Umbilical cord (tissue), 2 donors: Measurements from ENCODE around the gene MAML2. TPM values are rescaled to one million over a fixed set of nuclear protein-coding genes. Genes with fewer than 3 reads are reported as not detected.

Experiments used
- DNase-seq: peaks from one replicate; pipeline ENCODE4 v3.0.0-alpha.2; 2015; ENCODE audit warnings: low spot score
- total RNA-seq: library from RNA; depleted of rRNA; stranded (reverse); fragments of >200 nt; gene quantifications from one replicate; pipeline ENCODE4 v1.2.3, GENCODE V29; 2014; ENCODE audit warnings: low replicate concordance; ENCODE audit not compliant: insufficient read depth

The MAML2 gene
- total RNA-seq, 1 donor from 2014 or later = 17.1 TPM

GRCh38 chr11:96105197-96105895 lies 237.6 kb downstream of the MAML2 start:
- no peak for DNase-seq

- DNase-seq = peak; percentile 78
These were observed 238.5 kb downstream of the MAML2 start for GRCh38 chr11:96104496-96104895.

GRCh38 chr11:96103721-96104120 lies 239.3 kb downstream of the MAML2 start:
- DNase-seq = no peak

GRCh38 chr11:96103102-96103501 lies 239.9 kb downstream of the MAML2 start:
- DNase-seq = no peak

DNA sequence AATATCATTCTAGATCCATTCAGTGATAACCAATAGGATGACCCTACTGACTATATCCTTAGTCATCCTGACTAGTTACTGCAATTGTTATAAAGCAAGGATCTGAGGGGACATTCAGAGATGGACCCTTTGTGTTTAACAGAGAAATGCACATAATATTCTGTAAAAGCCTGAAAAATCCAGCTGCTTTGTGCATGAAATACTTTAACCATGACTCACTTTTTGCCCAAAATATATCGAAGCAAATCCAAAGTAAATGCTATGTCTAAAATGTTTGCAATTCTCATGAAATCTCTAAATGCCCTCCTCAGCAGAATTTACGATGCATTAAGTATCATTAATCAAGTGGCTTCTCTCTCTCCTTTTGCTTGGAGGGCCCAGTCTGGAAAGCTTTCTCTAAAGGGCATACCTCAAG lies 240.3 kb downstream of the MAML2 start:
- DNase-seq = peak; percentile 89

- DNase-seq = no peak
These were observed 241.8 kb downstream of the MAML2 start for GRCh38 chr11:96101146-96101545.

DNA sequence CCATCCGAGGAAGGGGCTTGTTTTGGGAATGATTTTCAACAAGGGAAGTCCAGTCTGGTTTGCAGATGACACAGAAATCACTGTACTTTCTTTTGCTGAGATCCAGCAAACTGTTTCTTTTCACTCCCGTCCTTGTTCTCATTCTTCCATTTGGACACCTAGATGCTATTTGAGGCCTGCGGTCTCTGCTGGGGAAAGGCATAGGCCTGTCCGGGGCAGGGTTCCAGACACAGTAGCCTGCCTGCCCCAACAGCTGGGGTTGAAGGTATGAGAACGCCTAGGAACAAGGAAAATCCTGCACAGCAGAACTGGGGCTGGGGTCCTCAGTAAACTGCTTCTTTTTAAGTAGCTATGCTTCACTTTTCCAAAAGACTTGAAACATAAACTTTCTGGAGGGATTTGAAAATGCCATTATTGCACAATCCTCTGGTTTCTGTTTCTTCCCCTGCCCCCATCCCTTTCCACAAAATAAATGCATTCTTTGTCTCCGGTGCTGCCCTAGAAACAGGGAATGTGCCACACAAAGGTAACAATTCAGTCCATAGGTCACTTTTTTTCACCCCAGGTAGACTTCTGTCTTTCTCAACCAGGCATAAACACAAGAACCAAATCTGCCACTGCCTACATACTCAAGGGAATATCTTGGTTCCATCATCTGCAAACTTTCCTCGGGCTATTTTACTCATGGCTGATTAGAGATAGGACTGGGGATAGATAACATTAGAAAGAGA lies 244.3 kb downstream of the MAML2 start:
- DNase-seq = peak; percentile 68

DNA sequence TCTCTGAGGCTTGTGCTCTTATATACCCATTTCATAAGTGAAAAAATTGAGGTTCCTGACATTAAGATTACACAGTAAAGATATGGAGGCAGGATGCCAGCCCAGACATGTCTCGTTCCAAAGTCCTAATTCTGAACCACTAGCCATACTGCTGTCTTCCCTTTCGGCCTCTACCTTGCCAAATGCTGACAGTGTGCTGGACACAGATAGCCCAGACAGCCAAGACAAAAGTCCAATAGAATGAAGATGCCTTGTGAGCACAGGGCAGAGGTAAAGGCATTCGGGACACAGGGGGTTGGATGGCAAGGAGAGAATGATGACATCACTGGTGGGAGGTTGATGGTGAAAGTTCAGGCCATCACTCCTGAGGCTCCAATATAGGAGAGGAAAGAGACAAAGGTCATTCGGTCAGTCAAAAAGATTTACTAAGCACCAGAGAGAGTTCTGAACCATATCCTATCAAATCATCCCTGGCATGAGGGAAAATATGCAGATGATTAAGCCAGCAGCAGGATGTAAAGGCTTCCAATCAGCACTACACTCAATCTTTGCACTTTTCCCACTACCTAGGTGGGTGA lies 245.1 kb downstream of the MAML2 start:
- peak; percentile 53 for DNase-seq

DNA sequence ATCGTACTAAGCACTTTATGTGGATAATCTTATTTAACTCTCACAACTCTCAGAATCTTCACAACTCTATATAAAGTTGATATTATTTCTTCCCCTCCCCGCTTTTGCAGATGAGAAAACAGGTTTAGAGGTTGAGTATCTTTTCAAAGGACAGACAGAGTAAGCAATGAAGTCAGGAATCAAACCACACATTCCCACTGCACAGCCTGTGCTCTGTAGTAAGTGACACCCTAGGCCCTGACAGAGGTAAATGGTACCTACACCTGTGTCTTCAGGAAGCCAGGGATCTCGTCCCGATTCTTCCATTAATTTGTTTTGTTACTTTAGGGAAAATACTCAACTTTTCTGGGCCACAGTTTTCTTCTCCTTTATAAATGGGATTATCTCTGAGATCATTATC lies 246.6 kb downstream of the MAML2 start:
- DNase-seq = no peak

DNA sequence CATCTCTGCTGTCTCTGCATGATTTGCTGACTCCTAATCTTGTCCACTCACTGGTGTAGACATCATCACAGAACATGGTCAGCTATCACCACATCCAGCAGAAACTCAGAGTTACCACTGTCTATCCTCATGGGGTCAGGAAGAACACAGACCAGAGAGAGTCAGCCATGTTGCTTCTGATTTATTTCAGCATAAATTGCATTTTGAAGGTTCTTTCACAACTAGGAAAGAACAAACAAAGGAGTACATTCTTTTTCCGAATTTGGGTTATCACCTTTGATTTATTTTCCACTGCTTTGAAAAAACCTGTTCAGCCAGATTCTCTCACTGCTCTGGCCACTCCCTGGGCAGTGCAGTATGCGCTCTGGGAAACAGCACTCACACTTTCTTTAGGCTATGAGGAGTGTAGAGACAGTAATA lies 247.1 kb downstream of the MAML2 start:
- peak; percentile 72 for DNase-seq

DNA sequence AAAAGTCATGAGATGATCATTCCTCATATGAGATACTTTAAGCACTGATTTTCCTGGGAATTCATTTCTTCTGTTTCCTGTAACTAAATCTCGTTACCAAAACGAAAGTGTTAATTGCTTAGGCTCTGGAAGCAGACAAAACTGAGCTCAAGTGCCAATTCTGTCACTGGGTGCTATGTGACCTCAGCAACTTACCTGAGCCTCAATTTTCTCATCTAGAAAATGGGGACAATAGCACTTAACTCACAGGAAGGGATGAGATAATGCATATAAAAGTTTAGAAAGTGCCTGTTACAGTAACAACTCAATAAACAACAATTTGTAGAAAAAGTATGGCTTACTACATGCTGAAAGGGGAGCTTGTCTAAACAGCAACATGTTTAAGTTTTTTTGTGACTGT lies 248.8 kb downstream of the MAML2 start:
- DNase-seq = no peak

GRCh38 chr11:96092511-96092910 lies 250.5 kb downstream of the MAML2 start:
- DNase-seq = no peak

DNA sequence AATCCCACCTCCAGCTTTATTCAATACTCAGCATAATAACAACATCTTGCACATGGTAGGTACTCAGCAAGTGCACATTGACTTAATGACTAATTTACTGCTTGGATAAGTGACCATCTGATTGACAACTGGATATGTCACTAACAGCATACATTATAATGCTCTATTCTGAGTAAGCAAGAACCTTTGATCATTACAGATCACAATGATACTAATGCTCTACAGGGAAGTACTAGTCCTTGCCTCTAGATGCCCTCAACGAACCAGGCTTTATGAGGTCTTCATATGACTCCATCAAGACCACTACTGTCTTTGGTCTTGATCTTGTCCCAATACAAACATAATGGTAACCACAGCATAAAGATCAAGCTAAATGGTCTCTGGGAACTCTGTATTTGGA lies 251.5 kb downstream of the MAML2 start:
- no peak for DNase-seq

DNA sequence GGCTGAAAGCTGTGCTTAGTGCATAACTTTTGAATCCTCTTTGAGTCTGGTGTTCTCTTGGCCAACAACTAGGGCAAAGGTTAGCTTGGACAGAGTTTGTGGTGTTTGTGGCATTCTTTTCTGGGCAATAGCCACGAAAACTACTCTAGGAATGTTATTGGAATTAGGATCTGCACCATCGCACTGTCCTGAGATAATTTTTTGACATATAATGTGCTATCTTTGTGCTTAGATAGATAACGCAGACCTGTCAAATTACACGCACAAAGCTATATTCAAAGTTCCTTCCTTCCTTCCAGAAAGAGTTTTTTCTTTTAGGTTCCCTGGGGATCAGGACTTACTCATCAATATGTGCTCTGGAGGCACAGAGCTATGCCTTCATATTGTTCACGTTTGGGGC lies 252.3 kb downstream of the MAML2 start:
- DNase-seq = peak; percentile 83

- DNase-seq = peak; percentile 39
These were observed 254.1 kb downstream of the MAML2 start for GRCh38 chr11:96088914-96089313.

DNA sequence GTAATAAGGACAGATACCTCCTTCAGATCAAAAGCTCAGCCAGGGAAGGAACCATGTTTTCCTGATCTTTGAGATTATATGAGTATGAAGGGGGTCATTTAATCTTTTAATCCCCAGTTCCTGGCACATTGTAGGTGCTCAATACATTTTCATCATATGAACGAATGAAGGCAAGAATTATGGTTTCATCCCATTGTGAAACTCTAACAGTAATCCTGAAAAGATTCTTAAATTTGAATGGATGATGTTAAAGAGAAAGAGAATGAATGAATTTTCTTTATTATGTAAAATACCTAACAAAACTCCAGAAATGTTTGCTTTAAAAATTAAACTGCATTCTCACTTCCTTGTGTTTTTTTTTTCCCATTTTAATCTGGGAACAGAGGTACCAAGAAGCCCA lies 256.9 kb downstream of the MAML2 start:
- DNase-seq = no peak

DNA sequence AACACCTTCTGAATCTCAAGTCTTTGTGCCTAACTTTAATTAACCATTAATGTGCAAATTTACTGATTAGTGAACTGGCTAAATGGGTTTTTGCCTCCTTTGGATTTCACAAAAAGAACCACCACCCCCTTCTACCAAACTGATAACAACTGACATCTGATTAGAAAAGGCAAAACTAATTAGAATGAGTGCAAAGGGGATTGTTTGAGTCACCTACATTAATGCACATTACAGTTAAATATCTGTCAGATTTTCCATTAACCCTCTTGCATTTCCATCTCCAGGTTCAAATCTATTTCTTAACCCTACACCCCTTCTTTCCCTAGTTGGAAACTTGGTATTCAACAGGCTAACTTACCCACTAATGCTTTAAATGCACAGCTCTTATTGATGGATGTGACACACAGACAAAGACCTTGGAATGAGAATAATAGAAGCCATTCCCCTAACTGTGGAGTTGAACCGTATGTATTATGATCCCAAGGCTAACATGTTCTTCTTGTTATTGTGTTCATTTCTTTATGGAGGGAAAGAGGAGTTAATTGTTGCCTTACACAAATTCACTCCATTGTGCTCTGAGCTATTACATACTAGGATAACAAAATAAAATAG lies 257.6 kb downstream of the MAML2 start:
- no peak for DNase-seq

- DNase-seq = no peak
These were observed 258.2 kb downstream of the MAML2 start for GRCh38 chr11:96084610-96085318.

- DNase-seq = no peak
These were observed 260.1 kb downstream of the MAML2 start for GRCh38 chr11:96082936-96083335.

- no peak for DNase-seq
These were observed 260.7 kb downstream of the MAML2 start for GRCh38 chr11:96082002-96082899.

GRCh38 chr11:96081561-96081960 lies 261.4 kb downstream of the MAML2 start:
- no peak for DNase-seq
